HG03108 (cell line): ENCODE data around the gene XYLT1.
A peak's percentile ranks its signal among the peaks of the same experiment; 100 is the strongest.

Experiments used
- ATAC-seq: cut with Tn5 transposase; IDR thresholded peaks from one replicate; pipeline ENCODE4 v1.9.1; 2021; ENCODE audit warnings: moderate library complexity; ENCODE audit not compliant: unreplicated experiment

Gene XYLT1

GRCh38 chr16:17076092-17076754 is 394.5 kb downstream of the XYLT1 start:
- ATAC-seq = no peak

- no peak for ATAC-seq
Measured at GRCh38 chr16:17072104-17072503, 398.7 kb downstream of the XYLT1 start.

GRCh38 chr16:17070882-17071592 is 399.7 kb downstream of the XYLT1 start:
- peak; percentile 76 for ATAC-seq

- ATAC-seq = no peak
Measured at GRCh38 chr16:17069681-17070080, 401.1 kb downstream of the XYLT1 start.

GRCh38 chr16:17068524-17068923 is 402.2 kb downstream of the XYLT1 start:
- no peak for ATAC-seq

GRCh38 chr16:17067882-17068281 is 402.9 kb downstream of the XYLT1 start:
- no peak for ATAC-seq

- no peak for ATAC-seq
Measured at GRCh38 chr16:17063201-17064139, 407.3 kb downstream of the XYLT1 start.

GRCh38 chr16:17062676-17063075 is 408.1 kb downstream of the XYLT1 start:
- ATAC-seq = no peak

- ATAC-seq = no peak
Measured at GRCh38 chr16:17061326-17061725, 409.4 kb downstream of the XYLT1 start.

- no peak for ATAC-seq
Measured at GRCh38 chr16:17058471-17058870, 412.3 kb downstream of the XYLT1 start.

GRCh38 chr16:17056666-17057065 is 414.1 kb downstream of the XYLT1 start:
- ATAC-seq = no peak

- ATAC-seq = no peak
Measured at GRCh38 chr16:17053536-17054160, 417.1 kb downstream of the XYLT1 start.
